Colonic mucosa (tissue), 4 donors: ENCODE measurements around the gene ANKRD13A. TPM values are rescaled to one million over a fixed set of nuclear protein-coding genes. Genes with fewer than 3 reads are reported as not detected.

Experiments used
- DNase-seq: peaks from one replicate; pipeline ENCODE4 v3.0.0-alpha.2; 2020
- H3K27ac ChIP-seq: fragments of 200-600 bp; one replicate; pipeline ENCODE4 v1.8.0; 2021
- H3K27me3 ChIP-seq: fragments of 200-600 bp; one replicate; pipeline ENCODE4 v1.8.0; 2021
- H3K36me3 ChIP-seq: fragments of 200-600 bp; one replicate; pipeline ENCODE4 v1.8.0; 2021
- H3K4me1 ChIP-seq: fragments of 200-600 bp; one replicate; pipeline ENCODE4 v1.8.0; 2021; ENCODE audit warnings: mild to moderate bottlenecking
- H3K4me3 ChIP-seq: fragments of 200-600 bp; one replicate; pipeline ENCODE4 v1.8.0; 2021
- H3K9ac ChIP-seq, 2 donors: one replicate each; pipeline ENCODE4 v1.7.0; 2013; ENCODE audit warnings: control low read depth in 2 of 2, low read depth in 2 of 2, low read length in 2 of 2
- H3K9me3 ChIP-seq: fragments of 200-600 bp; one replicate; pipeline ENCODE4 v1.8.0; 2021
- CTCF ChIP-seq: fragments of 200-600 bp; IDR thresholded peaks from one replicate; pipeline ENCODE4 v1.8.0; 2022; ENCODE audit warnings: antibody characterized with exemption, mild to moderate bottlenecking
- intact Hi-C: fragments of 100-400 bp; cut with DNase I; formaldehyde crosslinking; loops from one replicate; pipeline ENCODE4 v1.14.1; 2022
- total RNA-seq, 2 donors: library from RNA; stranded (reverse); fragmentation: NEBNext Ultra II Directional in 1 of 2; extraction: Animal tissue kit (Norgen Biotek cat#: 25700) in 1 of 2; gene quantifications; one replicate each; pipeline ENCODE4 v1.2.1, GENCODE V29; 2021
- donor health status: healthy.
- donor health status: DM: no; HTN: no; CAD: no.
- donor health status: DM: no; HTN: no; CAD: no.

The ANKRD13A gene
- total RNA-seq, 2 donors from 2014 or later = 39.9 to 69.1 TPM

- Histone ChIP-seq H3K9ac (no peak overlapping the region), H3K27me3 (no peaks in the 10 kb centered on the region), H3K27ac (no peak overlapping the region), H3K36me3 (peaks cover 5% of the 10 kb centered on the region), H3K4me1 (peaks cover 4% of the 10 kb centered on the region), H3K9me3 (no peaks in the 10 kb centered on the region), H3K4me3 (no peak overlapping the region)
- no peak for TF ChIP-seq CTCF
- intact Hi-C loops = no loop called here
- no peak for DNase-seq
These were observed 46.4 kb upstream of the ANKRD13A start for GRCh38 chr12:109952873-109953272.

GRCh38 chr12:109953656-109954055, 45.6 kb upstream of the ANKRD13A start:
- H3K4me1 ChIP-seq = peaks cover 4% of the 10 kb centered on the region
- peaks cover 5% of the 10 kb centered on the region for H3K36me3 ChIP-seq
- no peak overlapping the region for H3K27ac ChIP-seq
- no peak overlapping the region for H3K4me3 ChIP-seq
- H3K9me3 ChIP-seq = no peaks in the 10 kb centered on the region
- no peak for DNase-seq
- intact Hi-C loops = no loop called here
- H3K27me3 ChIP-seq = no peaks in the 10 kb centered on the region
- no peak for TF ChIP-seq CTCF
- H3K9ac ChIP-seq = no peak overlapping the region

GRCh38 chr12:109958374-109958773, 40.9 kb upstream of the ANKRD13A start:
- Histone ChIP-seq H3K4me1 (peaks cover 4% of the 10 kb centered on the region), H3K9me3 (no peaks in the 10 kb centered on the region), H3K4me3 (no peak overlapping the region), H3K9ac (no peak overlapping the region), H3K36me3 (peaks cover 3% of the 10 kb centered on the region), H3K27ac (no peak overlapping the region), H3K27me3 (no peaks in the 10 kb centered on the region)
- TF ChIP-seq CTCF = no peak
- no peak for DNase-seq
- intact Hi-C loops = no loop called here

- peaks cover 8% of the 10 kb centered on the region for H3K4me1 ChIP-seq
- TF ChIP-seq CTCF = no peak
- no peak overlapping the region for H3K9ac ChIP-seq
- no peak overlapping the region for H3K27ac ChIP-seq
- H3K27me3 ChIP-seq = no peaks in the 10 kb centered on the region
- no peak for DNase-seq
- no peaks in the 10 kb centered on the region for H3K9me3 ChIP-seq
- intact Hi-C loops = no loop called here
- H3K36me3 ChIP-seq = peaks cover 3% of the 10 kb centered on the region
- H3K4me3 ChIP-seq = no peak overlapping the region
These were observed 39.7 kb upstream of the ANKRD13A start for GRCh38 chr12:109959411-109960093.

GRCh38 chr12:109961201-109961600, 38.0 kb upstream of the ANKRD13A start:
- intact Hi-C loops = no loop called here
- Histone ChIP-seq H3K4me1 (peaks cover 8% of the 10 kb centered on the region), H3K27ac (no peak overlapping the region), H3K36me3 (peaks cover 3% of the 10 kb centered on the region), H3K9me3 (no peaks in the 10 kb centered on the region), H3K27me3 (no peaks in the 10 kb centered on the region), H3K4me3 (no peak overlapping the region), H3K9ac (no peak overlapping the region)
- no peak for DNase-seq
- TF ChIP-seq CTCF = no peak
